HG02763 (cell line): Measurements from ENCODE around the gene NELL1.

Experiments used
- ATAC-seq: cut with Tn5 transposase; IDR thresholded peaks from one replicate; pipeline ENCODE4 v1.9.1; 2021; ENCODE audit warnings: mild to moderate bottlenecking, moderate library complexity; ENCODE audit not compliant: unreplicated experiment

NELL1 gene

DNA sequence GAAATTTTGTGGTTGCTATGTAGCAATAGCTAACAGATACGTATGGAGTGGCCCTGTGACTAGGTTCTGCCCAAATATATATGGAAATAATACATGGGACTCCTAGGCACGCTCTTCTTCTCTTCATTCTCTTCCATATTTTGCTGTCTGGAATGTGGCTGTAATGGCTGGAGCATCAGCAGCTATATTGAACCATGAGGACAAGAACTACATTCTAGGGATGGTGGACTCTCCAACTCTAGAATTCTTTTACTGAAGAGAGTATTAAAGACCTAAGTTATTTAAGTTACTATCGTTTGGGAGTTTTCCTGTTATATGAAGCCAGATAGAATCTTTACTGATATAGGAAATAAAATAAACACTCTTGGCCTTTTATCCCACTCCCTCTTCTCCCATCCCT lies 7.5 kb upstream of the NELL1 start:
- no peak for ATAC-seq

DNA sequence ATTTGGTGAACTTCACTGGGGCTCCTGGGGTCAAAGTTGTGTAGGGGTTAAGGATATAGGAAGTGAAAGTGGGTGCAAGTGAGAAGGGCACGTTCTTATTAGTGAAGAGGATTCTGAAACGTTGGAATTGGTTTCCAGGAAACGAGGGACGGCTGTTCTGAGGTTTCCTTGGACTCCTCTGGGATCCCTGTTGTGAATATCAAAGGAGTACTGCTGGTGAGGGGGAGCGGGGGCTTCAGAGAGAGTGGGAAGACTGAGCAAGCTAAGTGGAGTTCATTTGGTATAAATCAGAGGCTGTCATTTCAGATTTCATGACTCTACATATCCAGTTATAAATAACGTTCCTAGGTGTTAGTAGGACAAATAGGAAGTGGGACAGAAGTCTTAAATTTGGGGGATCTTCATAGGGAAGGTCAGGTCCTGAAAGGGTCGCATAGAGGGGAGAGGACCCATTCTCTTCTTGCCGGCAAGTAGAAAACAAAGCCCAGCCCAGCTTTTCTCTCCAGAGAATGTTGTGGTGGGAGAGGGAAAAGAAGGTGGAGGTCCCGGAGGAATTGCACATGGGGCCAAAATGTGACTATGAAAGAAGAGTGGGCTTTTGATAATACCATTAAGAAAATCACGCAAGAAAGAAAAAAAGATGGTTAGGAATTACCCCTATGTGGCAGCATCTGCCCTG lies 1.1 kb upstream of the NELL1 start:
- ATAC-seq: no peak

DNA sequence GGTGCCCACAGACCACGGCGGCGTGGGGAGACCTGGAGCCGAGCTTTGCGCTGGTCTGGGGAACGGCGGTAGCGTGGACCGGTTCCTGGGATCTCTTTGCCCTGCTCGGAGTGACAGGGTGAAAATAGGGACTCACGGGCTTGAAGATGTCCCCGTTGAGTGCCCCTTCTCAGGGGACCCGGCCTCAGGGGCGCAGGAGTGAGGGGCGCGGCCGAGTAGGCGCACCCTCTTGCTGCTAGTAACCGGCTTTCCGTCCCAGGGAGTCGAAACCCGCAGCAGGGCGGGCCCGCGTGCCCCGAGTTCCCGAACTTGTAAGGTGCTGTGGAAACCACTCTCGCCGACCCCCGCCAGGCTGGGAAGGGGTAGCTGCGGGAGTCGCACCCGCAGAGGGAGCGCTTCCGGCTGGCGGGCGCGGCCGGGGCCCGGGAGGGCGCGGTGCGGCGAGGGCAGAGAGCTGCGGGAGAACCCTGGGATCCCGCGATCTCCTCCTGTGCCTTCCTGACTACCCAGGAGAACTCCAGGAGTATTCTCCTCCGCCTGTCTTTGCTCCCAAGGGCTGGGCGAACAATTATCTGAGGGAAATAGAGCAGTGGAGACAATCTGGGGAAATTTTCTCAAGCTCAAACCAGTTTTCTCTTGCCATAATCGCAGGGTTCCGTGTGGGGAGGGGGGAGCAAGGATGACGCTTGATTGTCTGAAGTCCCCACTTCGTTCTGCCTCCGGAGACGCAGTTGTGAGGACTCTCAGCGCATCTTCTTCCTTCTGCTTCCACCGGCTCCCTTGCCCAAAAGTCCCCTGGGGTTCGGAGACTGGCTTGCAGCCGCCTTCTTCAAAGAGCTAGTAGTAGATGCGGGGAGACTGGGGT lies 666 bp downstream of the NELL1 start:
- ATAC-seq: no peak

DNA sequence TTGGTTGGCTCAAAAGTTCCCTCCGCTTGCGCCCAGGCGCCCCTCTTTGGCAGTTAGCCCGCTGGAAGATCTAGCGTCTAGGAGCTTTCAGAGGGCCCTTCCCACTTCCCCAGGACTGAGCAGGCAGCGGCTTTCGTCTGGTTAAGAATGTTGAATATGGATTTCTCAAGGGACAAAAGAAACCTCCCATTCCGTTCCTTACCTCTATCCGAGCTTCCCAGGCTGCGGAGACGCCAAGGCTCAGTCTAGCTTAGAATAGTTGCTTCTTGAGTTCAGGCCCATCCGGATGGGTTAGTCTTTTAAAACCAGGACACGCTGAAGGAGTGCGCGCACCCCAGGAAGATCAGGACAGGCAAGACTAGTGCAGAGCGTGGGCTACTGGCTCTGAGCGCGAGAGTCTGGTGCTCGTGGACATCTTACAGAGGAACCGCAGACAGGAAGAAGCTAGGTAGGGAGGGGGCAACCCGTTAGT lies 1.6 kb downstream of the NELL1 start:
- ATAC-seq: no peak

DNA sequence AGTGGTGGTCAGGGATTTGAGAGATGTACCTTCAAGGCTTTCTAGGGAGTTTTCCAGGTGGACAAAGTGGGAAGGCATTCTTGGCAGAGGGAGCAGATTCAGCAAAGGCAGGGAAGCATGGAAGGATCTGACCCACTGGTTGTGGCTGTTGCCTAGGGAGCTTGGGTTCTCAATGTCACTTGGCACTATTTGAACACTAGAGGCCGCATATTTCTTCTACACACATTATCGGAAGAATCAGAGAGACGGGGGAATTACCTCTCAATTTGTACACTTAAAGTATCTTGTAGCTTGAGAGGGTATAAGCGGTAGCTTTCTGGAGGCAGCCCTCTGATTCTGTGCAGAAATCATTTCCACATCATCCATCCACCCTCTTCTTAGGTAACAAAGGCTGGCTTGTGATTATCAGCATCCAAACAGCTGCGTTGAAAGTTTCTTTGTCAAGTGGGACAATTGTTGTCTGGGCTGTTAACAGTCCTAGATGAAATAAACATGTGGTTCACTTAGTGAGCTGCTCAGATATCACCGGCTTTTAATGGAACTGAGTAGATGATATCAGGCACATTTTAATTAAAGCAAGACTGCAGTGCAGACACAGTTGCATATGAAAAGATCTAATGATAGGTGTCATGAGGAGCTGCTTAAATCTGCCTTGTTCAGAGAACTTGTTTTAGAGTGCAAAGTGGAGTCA lies 2.6 kb downstream of the NELL1 start:
- no peak for ATAC-seq

DNA sequence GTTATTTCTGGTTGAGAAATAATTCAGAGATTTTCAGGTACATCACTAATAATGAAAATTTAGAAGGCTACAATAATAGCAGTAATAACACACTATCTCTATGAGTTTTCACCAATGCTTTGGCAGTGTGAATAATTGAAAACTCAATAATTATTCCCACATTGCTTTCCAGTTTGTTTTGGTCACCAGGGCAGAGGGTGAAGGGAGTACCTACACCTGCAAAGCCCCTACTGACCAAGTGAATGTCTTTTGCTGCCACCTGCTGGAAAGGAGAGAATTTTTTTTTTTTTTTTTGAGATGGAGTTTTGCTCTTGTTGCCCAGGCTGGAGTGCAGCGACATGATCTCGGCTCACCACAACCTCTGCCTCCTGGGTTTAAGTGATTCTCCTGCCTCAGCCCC lies 3.2 kb downstream of the NELL1 start:
- ATAC-seq: no peak

DNA sequence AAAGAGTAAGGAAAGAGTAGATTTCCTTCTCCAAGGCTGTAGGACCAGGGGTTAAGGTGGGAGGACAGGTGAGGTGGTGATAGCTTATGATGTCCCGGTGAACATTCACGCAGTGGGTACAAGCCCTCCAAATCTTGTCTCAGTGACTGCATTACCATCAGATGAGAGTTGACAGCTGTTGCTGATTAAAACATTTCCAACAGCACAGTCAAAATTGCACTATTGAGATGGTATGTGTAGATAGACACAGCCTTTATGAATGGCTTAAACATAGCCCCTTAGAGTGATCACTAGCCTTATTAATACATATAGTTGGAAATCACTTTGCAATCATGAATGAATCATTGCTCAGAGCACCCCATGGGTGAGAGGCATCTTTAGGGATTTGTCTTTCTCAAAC lies 7.3 kb downstream of the NELL1 start:
- no peak for ATAC-seq

DNA sequence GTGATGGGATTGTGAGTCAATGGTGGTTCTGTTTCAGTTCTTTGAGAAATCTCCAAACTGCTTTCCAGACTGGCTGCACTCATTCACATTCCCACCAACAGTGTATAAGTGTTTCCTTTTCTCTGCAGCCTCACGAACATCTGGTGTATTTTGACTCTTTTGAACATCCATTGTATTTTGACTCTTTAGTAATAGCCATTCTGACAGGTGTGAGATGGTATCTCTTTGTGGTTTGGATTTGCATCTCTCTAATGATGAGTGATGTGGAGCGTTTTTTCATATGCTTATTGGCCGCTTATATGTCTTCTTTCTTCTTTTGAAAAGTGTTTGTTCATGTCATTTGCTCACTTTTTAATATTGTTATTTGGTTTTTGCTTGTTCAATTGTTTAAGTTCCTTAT lies 19.4 kb downstream of the NELL1 start:
- no peak for ATAC-seq

DNA sequence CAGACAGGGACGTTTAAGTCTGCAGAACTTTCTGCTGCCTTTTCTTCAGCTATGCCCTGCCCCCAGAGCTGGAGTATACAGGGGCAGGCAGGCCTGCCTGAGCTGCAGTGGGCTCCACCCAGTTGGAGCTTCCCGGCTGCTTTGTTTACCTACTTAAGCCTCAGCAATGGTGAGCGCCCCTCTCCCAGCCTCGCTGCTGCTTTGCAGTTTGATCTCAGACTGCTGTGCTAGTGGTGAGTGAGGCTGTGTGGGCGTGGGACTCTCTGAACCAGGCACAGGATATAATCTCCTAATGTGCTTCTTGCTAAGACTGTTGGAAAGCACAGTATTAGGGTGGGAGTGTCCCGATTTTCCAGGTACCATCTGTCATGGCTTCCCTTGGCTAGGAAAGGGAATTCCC lies 38.5 kb downstream of the NELL1 start:
- ATAC-seq: no peak

DNA sequence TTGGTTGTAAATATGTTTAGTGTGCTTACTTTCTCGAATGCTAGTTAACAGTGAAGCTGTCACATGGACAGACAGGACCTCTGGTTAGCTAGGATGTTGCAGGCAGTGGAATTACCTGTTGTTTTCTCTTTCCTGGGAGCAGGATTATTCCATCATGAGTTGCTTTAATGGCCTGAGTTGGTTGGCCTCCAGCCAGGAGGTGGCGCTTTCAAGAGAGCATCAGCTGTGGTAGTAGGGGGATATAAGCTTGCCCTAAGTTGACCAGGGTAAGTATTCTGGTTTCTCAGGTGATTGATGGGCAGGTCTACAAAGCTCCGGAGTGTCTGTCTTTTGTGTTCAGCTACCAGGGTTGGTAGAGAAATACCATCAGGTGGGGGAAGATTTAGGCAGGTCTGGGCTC lies 43.5 kb downstream of the NELL1 start:
- no peak for ATAC-seq

DNA sequence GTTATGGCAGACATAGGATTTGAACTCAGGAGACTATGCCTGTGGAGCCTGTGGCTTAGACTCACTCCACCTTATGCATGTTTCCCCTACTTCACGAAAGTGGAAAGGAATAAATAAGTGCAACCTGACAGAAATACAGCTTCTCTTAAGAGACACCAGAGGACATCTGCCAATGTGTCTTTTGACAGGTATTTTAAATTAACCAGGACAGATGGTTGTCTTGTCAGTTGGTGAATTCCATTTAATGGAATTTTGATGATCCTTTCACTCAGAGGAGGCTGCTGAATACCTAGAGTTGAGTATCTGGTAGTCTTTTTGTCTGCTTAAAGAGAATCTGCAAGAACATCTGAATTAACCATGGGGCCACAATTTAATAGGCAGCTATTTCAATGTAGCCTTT lies 46.1 kb downstream of the NELL1 start:
- no peak for ATAC-seq

DNA sequence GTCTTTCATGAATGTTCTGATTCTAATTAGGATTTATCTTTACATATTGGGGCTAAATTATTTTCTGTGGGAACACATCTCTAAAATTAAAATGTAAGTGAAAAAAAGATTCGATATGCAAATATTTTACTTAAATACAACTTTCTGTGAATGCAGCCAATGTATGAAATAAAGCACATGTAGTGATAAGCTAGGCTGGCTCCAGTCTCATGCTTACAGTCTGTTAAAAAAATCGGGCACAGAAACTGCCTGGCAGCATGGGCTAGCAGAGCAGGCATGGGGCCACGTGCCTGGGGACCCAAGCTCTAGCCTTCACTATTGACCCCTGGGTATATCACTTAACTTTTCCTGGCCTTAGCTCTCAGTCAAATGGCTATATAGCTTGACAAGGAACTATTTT lies 46.5 kb downstream of the NELL1 start:
- no peak for ATAC-seq

DNA sequence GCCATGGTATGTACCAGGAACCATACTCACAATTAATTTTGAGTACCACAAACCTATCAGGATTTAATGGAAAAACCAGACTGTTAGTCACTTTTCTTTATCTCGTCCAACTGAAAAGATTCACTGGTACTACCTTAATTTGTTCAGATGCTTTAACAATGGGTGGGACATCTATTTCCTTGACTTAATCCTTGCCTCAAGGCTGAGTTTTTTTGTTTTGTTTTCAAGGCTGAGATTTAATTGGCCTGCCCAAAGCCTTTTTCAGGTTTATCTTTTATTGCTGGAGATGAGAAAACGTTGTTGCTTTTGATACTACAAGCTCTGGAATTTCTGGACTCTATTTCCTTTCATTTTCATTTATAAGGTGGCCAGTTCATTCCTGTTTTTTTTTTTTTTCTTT lies 50.4 kb downstream of the NELL1 start:
- ATAC-seq: no peak

DNA sequence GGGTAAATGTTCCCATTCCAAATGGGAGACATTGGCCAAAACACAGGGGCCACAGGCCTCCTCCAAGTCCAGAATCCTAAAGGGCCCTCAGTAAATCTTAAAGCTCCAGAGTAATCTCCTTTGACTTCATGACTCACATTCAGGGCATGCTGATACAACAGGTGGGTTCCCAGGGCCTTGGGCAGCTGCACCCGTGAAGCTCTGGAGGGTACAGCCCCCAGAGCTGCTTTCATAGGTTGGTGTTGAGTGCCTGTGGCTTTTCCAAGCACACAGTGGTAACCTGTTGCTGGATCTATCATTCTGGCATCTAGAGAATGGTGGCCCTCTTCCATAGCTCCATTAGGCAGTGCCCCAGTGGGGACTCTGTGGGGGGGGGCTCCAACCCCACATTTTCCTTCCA lies 54.0 kb downstream of the NELL1 start:
- ATAC-seq: no peak

DNA sequence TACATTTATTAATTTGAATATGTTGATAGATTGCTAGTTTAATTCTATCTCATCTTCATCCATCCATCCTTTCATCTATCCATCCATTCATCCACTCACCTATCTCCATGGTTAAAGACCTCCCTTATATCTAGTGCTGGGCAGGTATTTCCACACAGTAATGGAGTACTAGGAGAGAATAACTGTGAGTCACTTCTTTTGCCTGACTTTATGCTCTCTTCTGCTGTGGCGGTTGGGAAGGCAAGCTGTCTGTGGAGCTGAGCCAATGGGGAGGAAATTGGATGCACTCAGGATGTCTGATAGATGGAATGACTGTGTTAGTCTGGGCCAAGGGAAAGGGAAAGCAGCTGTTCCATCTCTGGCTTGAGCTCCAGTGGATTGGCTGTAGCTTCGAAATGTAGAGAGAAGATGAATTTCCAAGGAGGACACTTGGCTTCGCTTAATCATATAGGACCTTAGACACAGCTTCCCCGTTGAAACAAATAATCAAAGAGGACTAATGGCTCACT lies 60.3 kb downstream of the NELL1 start:
- ATAC-seq: no peak

DNA sequence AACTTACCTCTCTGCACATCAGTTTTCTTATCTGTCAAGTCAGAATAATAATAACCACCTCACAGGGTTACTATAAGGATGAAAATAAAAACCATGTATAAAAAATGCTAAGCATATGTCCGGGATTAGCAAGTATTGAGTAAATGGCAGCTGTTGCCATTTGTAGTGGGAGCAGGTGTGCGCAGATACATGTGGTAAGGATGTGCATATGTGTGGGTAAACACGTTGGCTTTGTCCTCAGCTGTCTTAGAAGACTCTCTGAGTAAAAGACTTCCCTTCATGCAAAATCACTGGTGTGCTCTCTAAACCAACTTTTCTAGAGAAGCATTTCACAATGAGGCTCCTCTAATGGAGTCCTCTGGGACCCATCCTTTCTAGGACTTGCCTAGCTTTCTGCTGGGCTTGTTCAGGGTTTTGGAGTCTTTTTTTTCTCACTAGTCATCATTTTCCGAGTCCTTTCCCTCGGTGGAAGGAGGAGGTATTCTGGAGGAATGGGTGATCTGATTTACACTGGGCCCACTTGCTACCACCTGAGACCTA lies 62.4 kb downstream of the NELL1 start:
- ATAC-seq: no peak

DNA sequence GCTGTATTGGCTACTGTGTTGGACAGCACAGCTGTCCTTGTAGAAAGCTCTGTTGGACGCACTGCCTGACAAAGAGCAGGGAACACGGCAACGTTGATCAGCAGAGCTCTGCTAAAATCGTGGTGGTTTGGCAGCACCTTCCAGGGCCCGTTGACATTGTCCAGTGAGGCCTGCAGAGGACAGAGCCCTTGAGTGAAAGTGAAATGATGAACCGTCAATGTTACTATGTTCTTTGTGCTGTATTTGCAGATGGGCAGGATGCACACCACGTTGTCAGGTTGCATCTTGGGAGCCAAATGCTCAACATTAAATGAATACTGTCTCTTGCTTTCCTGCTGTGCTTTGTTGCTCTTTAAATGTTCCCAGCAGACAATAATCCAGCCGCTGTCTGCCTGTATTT lies 69.7 kb downstream of the NELL1 start:
- no peak for ATAC-seq

DNA sequence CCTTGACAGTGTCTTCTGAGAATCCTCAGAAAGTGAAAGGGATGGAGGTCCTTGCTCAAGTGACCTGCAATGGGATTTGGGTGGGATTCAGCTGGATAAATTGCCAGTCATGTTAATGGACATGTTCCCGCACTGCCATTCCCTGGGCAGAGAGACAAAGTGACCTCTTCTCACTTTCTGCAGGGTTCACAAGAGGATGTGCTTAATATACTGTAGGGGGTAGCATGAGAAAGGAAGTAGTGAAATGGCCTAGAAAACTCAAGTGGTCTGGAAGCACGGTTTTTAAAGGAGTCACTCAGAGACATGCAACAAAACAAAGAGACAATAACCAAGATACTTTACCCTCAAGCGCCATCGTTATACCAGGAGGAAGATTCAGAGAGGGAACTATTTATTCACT lies 70.2 kb downstream of the NELL1 start:
- ATAC-seq: no peak

DNA sequence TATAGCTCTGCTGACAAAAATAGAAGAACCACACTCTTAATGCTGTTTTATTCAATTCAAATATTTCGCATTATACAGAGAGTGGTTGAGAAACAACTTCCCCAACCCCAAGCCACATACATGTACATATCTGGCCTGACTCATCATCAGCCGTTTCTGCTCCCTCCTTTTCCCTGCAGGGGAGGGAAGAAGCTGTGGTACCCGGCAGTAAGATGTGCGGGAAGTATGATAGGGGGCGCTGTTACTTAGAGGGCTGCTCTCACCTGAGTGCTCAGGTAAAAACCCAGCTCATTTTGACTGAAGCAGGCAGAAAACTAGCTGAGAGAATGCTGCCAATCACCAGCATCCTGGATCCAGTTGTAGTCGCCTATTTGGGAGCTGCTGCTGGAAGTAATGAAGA lies 85.5 kb downstream of the NELL1 start:
- no peak for ATAC-seq

DNA sequence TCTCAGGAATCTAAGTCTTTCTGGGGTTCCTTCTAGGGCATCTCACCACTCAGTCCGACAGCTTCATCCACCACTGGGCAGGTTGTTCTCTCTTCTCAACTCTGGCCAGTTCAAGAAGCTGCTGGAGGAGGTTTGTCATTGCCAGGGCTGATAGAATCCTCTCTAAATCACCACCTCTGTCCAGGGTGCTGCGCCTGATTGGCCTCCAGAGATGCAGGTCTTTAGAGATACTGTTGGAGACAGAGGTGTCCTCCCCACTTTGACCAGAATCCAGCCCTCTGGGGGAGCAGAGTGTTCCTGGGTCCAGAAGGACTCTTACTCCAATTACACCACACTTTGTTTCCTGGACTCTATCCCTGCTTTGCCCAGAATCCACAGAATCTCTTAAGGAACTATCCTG lies 90.2 kb downstream of the NELL1 start:
- no peak for ATAC-seq

DNA sequence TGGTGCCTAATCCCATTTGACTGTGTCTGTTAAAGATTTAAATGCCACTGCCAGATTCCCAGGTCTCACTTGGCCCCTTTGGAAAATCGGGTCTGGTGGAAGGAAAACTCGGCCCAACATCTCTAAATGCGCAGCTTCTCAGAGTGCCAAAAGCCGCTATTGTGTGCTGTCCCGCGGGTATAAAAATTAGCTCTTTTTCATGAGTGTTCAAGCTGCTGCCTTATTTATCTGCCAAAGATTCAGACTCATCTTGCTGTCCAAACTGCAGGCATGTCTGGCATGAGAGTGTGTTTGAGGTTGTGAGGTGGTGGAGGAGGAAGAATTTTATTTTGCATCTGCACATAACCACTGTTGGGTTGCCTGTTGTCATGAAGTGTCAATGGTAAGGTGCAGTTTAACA lies 91.4 kb downstream of the NELL1 start:
- no peak for ATAC-seq
